Transverse colon (tissue), 4 donors: ENCODE measurements around the gene RNF26. TPM values are rescaled to one million over a fixed set of nuclear protein-coding genes. Genes with fewer than 3 reads are reported as not detected.
A peak's percentile ranks its signal among the peaks of the same experiment; 100 is the strongest.

Experiments used
- DNase-seq: peaks from one replicate; pipeline ENCODE4 v3.0.0-alpha.2; 2019
- H3K27ac ChIP-seq, 4 donors: fragments of 200-600 bp; sonication (generic); 2 replicates each; pipeline ENCODE4 v1.5.1; 2016 to 2018; ENCODE audit warnings: inconsistent platforms in 4 of 4
- H3K27me3 ChIP-seq: fragments of 200-600 bp; sonication (generic); 2 replicates; pipeline ENCODE4 v1.5.1; 2017; ENCODE audit warnings: inconsistent platforms
- H3K36me3 ChIP-seq, 4 donors: fragments of 200-600 bp; sonication (generic); 2 replicates each; pipeline ENCODE4 v1.5.1; 2017 to 2019; ENCODE audit warnings: inconsistent platforms in 4 of 4
- H3K4me1 ChIP-seq, 4 donors: fragments of 200-600 bp; sonication (generic); 2 replicates each; pipeline ENCODE4 v1.5.1; 2017 to 2020; ENCODE audit warnings: inconsistent platforms in 4 of 4
- H3K4me3 ChIP-seq, 4 donors: fragments of 200-600 bp; sonication (generic); 1 replicate in 1 of 4; 2 replicates in 3 of 4; pipeline versions ENCODE4 v1.5.1 to v1.6.1; 2017 to 2019; ENCODE audit warnings: inconsistent platforms in 4 of 4
- H3K9me3 ChIP-seq, 2 donors: fragments of 200-600 bp; sonication (generic); 2 replicates each; pipeline ENCODE4 v1.5.1; 2017 to 2019; ENCODE audit warnings: inconsistent platforms in 2 of 2
- CTCF ChIP-seq, 5 experiments: fragments of 200-600 bp in 3 of 5; fragments of 450-650 bp in 2 of 5; sonication (generic) in 3 of 5; IDR thresholded peaks; 1 replicate in 2 of 5; 2 replicates in 3 of 5; pipeline ENCODE4 v1.5.1; 2016 to 2017; ENCODE audit warnings: antibody characterized with exemption in 5 of 5, inconsistent platforms in 3 of 5, mild to moderate bottlenecking in 2 of 5, moderate library complexity in 1 of 5
- EP300 ChIP-seq: sonication (generic); formaldehyde crosslinking; IDR thresholded peaks from one replicate; pipeline ENCODE4 v1.6.1; 2017; ENCODE audit warnings: antibody characterized with exemption, low read depth
- POLR2A ChIP-seq: fragments of 450-650 bp; IDR thresholded peaks from one replicate; pipeline ENCODE4 v1.6.1; 2016; ENCODE audit warnings: antibody characterized with exemption, mild to moderate bottlenecking, moderate library complexity
- POLR2AphosphoS5 ChIP-seq, 3 donors: sonication (generic); formaldehyde crosslinking; IDR thresholded peaks; one replicate each; pipeline ENCODE4 v1.6.1; 2016; ENCODE audit warnings: antibody characterized with exemption in 3 of 3
- WGBS, 2 donors: methylation state at CpG; one replicate each; pipeline ENCODE4 v1.1.5; 2018; ENCODE audit warnings: low coverage in 1 of 2; 5-methylcytosine and 5-hydroxymethylcytosine counted together
- in situ Hi-C, 4 donors: fragments of 200-750 bp; cut with MboI; loops; one replicate each; pipeline versions ENCODE4 v1.15.0 to v1.15.1; 2017; ENCODE audit warnings: low sequenced_read_pairs in 3 of 4, low pct_ligation_motif_present in 1 of 4, low pct_unique_long_range_greater_than_20kb in 1 of 4
- intact Hi-C: fragments of 100-400 bp; cut with DNase I; formaldehyde crosslinking; loops from one replicate; pipeline ENCODE4 v1.15.1; 2023; ENCODE audit warnings: low total_unique reads
- total RNA-seq, 4 donors: library from RNA; depleted of rRNA; stranded (reverse); fragments of >200 nt; gene quantifications; one replicate each; pipeline ENCODE4 v1.1.0, GENCODE V29; 2016

Gene RNF26
- total RNA-seq, 4 donors from 2014 or later: 10.0 to 27.3 (median 13.9) TPM

- 48 to 100% methylated on average over 1 to 2 of the region's 2 CpGs for WGBS, 2 donors
- intact Hi-C loops (no loop called here), in situ Hi-C loops (loop anchor here in 1 of 4 donors (10.0 kb wide), 1 partner anchor 124 kb away; no protein-coding TSS in a partner anchor)
- peaks cover 0 to 14% (median 2%) of the 10 kb centered on the region in 4 donors for H3K4me1 ChIP-seq
- peaks cover 7% of the 10 kb centered on the region for H3K27me3 ChIP-seq
- no peaks in the 10 kb centered on the region for H3K9me3 ChIP-seq
- no peak overlapping the region for H3K4me3 ChIP-seq
- H3K27ac ChIP-seq: no peak overlapping the region
- H3K36me3 ChIP-seq: no peaks in the 10 kb centered on the region
- DNase-seq: no peak
- TF ChIP-seq POLR2A (no peak), EP300 (no peak), CTCF (IDR thresholded peaks at IDR 0.05) (no peak), POLR2AphosphoS5 (IDR thresholded peaks at IDR 0.05) (no peak)
Observed at GRCh38 chr11:119351232-119351631, 16.9 kb downstream of the RNF26 start.

- Histone ChIP-seq H3K4me3 (no peak overlapping the region), H3K27ac (no peak overlapping the region), H3K36me3 (no peaks in the 10 kb centered on the region), H3K9me3 (no peaks in the 10 kb centered on the region), H3K4me1 (peaks cover 0 to 18% (median 7%) of the 10 kb centered on the region in 4 donors), H3K27me3 (peaks cover 7% of the 10 kb centered on the region)
- no peak for TF ChIP-seq POLR2A
- no peak for TF ChIP-seq POLR2AphosphoS5 (IDR thresholded peaks at IDR 0.05)
- TF ChIP-seq CTCF (IDR thresholded peaks at IDR 0.05): no peak
- TF ChIP-seq EP300: no peak
- intact Hi-C loops: loop anchor here (1.0 kb wide), 1 partner anchor 23 kb away; no protein-coding TSS in a partner anchor
- DNase-seq: no peak
- WGBS, 2 donors: 26 to 78% methylated on average over 1 to 4 of the region's 4 CpGs
- in situ Hi-C loops: loop anchor here in 1 of 4 donors (10.0 kb wide), 1 partner anchor 122 kb away; no protein-coding TSS in a partner anchor
Observed at GRCh38 chr11:119352857-119353260, 18.5 kb downstream of the RNF26 start.

- Histone ChIP-seq H3K4me1 (peaks cover 0 to 18% (median 7%) of the 10 kb centered on the region in 4 donors), H3K27ac (no peak overlapping the region), H3K36me3 (no peaks in the 10 kb centered on the region), H3K4me3 (no peak overlapping the region), H3K9me3 (no peaks in the 10 kb centered on the region), H3K27me3 (peaks cover 7% of the 10 kb centered on the region)
- DNase-seq: no peak
- intact Hi-C loops (loop anchor here (5.0 kb wide), 1 partner anchor 117 kb away; no protein-coding TSS in a partner anchor), in situ Hi-C loops (loop anchor here in 3 of 4 donors (5.0 to 10.0 kb wide), 2 partner anchors 117 to 120 kb away; no protein-coding TSS in a partner anchor)
- 72 to 77% methylated on average over 5 to 9 of the region's 9 CpGs for WGBS, 2 donors
- TF ChIP-seq POLR2AphosphoS5 (IDR thresholded peaks at IDR 0.05) (no peak), POLR2A (no peak), EP300 (no peak), CTCF (IDR thresholded peaks at IDR 0.05) (no peak)
Observed at GRCh38 chr11:119355091-119355843, 20.9 kb downstream of the RNF26 start.

GRCh38 chr11:119356349-119357031 lies 22.2 kb downstream of the RNF26 start:
- in situ Hi-C loops: loop anchor here in 3 of 4 donors (5.0 to 10.0 kb wide), 2 partner anchors 116 to 118 kb away; no protein-coding TSS in a partner anchor
- no peaks in the 10 kb centered on the region for H3K9me3 ChIP-seq
- WGBS, 2 donors: 1% methylated on average over 53 of the region's 54 CpGs; no CpG with 5 or more reads in 1 of the 2 donors
- intact Hi-C loops: loop anchor here (1.0 to 5.0 kb wide), 2 partner anchors 24 to 116 kb away; no protein-coding TSS in a partner anchor
- DNase-seq: peak; percentile 86
- H3K36me3 ChIP-seq: no peaks in the 10 kb centered on the region
- H3K27ac ChIP-seq: peak overlapping the region; percentile 48 to 77 (median 72)
- peaks cover 7% of the 10 kb centered on the region for H3K27me3 ChIP-seq
- peak overlapping the region; percentile 37 to 59 (median 41) for H3K4me3 ChIP-seq
- H3K4me1 ChIP-seq: peaks cover 4 to 27% (median 13%) of the 10 kb centered on the region in 4 donors
- TF ChIP-seq CTCF (IDR thresholded peaks at IDR 0.05) (peak; percentile 81 to 97 (median 94)), POLR2A (no peak), EP300 (no peak)
